GM20000 (cell line): ENCODE measurements around the gene GASK1A.

Source experiments
- DNase-seq: peaks from one replicate; pipeline ENCODE4 v3.0.0; 2012; ENCODE audit warnings: low spot score
- TF ChIP-seq, protein P1 (sequence below): IDR thresholded peaks from 2 replicates; pipeline ENCODE4 v1.5.1; 2012; ENCODE audit warnings: mild to moderate bottlenecking, control low read depth; ENCODE audit errors: extremely low read depth, missing control alignments

GASK1A gene

GRCh38 chr3:42979044-42979972 is at the start of gene GASK1A:
GASK1A (plus strand) TSS chr3:42979311; CDS start chr3:42979643, 332 bp downstream.
- peak; percentile 29 for DNase-seq
- TF ChIP-seq, protein P1, sequence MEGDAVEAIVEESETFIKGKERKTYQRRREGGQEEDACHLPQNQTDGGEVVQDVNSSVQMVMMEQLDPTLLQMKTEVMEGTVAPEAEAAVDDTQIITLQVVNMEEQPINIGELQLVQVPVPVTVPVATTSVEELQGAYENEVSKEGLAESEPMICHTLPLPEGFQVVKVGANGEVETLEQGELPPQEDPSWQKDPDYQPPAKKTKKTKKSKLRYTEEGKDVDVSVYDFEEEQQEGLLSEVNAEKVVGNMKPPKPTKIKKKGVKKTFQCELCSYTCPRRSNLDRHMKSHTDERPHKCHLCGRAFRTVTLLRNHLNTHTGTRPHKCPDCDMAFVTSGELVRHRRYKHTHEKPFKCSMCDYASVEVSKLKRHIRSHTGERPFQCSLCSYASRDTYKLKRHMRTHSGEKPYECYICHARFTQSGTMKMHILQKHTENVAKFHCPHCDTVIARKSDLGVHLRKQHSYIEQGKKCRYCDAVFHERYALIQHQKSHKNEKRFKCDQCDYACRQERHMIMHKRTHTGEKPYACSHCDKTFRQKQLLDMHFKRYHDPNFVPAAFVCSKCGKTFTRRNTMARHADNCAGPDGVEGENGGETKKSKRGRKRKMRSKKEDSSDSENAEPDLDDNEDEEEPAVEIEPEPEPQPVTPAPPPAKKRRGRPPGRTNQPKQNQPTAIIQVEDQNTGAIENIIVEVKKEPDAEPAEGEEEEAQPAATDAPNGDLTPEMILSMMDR: no peak

DNA sequence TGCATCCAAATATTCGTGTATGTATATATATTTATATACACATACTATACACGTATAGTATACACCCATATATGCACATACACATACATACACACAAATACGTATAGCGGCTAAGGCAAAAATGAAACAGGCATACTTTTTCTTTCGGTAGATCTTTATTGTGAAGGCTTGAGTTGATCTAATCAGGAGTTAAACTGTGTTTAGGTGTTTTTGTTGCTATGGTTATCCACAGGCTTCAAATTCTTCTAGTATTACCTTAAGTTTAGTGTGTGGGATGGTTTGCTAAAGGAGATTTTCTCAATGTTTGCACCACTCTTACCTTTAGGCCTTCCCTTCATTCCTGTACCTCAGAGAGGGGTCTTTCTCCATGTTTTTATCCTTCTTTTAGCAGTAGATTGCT is 45.0 kb upstream of the GASK1A start:
- no peak for DNase-seq
- TF ChIP-seq, protein P1: no peak

GRCh38 chr3:42934910-42935309 is 44.2 kb upstream of the GASK1A start:
- DNase-seq: no peak

GRCh38 chr3:42935472-42935871 is 43.6 kb upstream of the GASK1A start:
- DNase-seq: no peak
- TF ChIP-seq, protein P1: no peak

More at GRCh38 chr3:42934910-42935309, 44.2 kb upstream of the GASK1A start:
- TF ChIP-seq, protein P1: no peak

- DNase-seq: no peak
- TF ChIP-seq, protein P1: no peak
Measured at GRCh38 chr3:42936157-42936981, 42.7 kb upstream of the GASK1A start.

GRCh38 chr3:42937334-42937733 is 41.8 kb upstream of the GASK1A start:
- DNase-seq: no peak
- TF ChIP-seq, protein P1: no peak

DNA sequence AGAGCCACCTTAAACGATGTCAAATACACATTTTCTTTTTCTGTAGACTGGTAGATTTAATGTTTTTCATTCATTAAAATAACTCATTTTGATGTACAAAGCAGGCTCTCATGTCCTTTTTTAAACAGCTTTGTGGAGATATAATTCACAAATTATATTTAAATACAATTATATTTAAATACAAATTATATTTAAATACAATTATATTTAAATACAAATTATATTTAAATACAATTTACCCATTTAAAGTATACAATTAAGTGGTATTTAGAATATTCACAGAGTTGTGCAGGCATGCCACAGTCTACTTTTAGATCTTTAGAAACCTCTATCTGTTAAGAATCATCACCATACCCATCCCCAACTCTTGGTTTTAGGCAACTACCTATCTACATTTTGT is 36.4 kb upstream of the GASK1A start:
- DNase-seq: no peak
- TF ChIP-seq, protein P1: no peak
